GM21367 (cell line): ENCODE results near the gene ADAM11.
A peak's percentile ranks its signal among the peaks of the same experiment; 100 is the strongest.

ENCODE experiments used
- ATAC-seq: cut with Tn5 transposase; IDR thresholded peaks from one replicate; pipeline ENCODE4 v1.9.1; 2021; ENCODE audit not compliant: unreplicated experiment

The ADAM11 gene

DNA sequence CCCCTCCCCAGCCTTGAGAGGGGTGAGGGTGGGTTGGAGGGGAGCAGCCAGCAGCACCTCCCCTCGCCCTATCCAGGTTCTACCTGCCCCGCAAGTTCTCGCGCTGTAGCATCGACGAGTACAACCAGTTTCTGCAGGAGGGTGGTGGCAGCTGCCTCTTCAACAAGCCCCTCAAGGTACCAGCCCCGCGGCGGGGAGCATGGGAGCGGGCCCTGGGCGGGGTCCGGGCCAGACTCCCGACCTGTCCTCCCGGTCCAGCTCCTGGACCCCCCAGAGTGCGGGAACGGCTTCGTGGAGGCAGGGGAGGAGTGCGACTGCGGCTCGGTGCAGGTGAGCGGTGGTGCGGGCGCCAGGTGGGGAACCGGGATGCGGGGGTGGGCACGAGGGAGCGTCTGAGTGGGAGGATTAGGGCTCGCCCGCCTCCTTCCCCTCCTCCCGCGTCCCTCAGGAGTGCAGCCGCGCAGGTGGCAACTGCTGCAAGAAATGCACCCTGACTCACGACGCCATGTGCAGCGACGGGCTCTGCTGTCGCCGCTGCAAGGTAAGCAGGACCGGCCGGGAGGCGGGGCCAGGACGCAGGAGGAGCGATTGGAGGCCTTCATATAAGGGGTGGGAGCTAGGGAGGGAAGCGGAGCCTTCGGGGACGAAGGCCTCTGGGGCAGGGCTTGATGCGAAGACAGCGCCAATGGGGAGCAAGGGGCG lies 16.5 kb downstream of the ADAM11 start:
- peak; percentile 72 for ATAC-seq

DNA sequence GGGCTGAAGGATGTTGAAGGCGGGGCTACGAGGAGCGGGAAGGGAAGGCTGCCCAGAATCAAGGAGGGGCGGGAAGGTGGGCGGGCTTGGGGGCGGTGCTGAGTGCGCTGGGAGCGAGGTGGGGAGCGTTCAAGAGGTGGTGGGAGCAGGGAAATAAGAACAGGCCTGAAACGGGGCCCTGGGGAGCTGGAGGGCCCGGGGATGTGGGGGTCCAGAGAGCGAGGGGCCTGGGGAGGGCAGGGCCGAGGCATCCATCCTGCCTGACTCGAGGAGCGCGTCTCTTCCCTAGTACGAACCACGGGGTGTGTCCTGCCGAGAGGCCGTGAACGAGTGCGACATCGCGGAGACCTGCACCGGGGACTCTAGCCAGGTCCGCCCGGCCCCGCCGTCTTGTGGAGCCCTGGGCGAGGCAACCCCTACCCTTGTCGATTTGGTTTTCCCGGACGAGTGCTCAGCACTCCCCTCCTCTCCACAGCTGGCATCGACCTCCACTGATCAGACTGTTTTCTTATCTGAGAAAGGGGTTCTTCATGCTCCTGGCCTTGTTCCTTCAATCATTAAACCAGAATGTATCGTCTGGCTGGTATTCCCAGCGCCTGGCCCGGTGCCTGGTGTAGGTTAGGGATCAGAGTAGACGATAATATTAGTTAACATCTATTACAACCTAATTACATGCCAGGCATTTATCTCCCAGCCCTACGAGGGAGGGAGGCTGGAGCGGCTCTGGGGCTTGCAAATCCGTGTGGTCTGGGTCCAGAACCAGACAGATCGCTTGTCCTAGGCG lies 17.2 kb downstream of the ADAM11 start:
- ATAC-seq, result peak; percentile 4

DNA sequence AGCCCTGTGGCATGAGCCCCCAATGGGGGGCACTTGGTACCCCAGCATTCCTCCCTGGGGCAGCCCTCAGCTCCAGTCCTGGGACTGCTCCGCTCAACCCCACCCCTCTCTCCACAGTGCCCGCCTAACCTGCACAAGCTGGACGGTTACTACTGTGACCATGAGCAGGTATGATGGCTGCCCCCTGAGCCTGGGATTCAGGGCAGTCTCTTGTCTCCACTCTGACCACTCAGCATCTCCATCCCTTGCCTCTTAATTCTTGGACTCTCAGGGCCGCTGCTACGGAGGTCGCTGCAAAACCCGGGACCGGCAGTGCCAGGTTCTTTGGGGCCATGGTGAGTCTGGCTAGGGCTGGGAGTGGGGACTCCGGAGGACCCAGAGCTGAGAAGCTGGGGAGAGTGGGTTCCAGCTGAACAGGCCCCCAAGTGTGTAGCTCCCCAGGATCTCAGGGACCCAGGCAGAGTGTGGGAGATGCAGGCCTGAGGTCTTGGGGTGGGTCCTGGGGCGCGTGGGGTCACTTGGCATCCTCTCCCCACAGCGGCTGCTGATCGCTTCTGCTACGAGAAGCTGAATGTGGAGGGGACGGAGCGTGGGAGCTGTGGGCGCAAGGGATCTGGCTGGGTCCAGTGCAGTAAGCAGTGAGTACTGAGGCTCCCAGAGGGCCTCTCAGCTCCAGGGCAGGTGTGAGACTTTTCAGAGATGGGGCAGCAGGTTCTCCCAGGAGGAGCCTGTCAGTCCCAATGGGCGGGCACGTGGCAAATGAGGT lies 18.0 kb downstream of the ADAM11 start:
- ATAC-seq, result no peak

DNA sequence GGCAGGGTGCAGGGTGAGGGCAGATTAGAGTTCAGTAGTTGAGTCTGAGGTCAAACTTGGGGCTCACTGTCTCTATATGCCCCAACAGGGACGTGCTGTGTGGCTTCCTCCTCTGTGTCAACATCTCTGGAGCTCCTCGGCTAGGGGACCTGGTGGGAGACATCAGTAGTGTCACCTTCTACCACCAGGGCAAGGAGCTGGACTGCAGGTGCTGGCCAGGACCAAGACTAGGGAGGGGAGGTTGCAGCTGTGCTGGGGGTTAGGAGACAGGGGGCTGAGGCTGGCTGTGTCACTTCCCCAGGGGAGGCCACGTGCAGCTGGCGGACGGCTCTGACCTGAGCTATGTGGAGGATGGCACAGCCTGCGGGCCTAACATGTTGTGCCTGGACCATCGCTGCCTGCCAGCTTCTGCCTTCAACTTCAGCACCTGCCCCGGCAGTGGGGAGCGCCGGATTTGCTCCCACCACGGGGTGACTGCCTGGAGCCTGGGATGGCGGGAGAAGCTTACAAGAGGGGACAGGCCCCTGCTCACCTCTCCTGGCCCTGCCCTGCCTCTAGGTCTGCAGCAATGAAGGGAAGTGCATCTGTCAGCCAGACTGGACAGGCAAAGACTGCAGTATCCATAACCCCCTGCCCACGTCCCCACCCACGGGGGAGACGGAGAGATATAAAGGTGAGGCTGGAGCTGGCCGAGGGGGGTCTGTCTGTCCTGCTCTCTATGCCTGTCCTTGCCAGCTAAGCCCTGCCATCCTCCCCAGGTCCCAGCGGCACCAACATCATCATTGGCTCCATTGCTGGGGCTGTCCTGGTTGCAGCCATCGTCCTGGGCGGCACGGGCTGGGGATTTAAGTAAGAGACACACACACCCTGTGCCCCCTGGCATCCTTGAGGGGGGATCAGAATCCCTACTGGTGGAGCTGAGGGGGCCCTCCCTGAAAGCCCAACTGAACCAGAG lies 18.9 kb downstream of the ADAM11 start:
- no peak for ATAC-seq

DNA sequence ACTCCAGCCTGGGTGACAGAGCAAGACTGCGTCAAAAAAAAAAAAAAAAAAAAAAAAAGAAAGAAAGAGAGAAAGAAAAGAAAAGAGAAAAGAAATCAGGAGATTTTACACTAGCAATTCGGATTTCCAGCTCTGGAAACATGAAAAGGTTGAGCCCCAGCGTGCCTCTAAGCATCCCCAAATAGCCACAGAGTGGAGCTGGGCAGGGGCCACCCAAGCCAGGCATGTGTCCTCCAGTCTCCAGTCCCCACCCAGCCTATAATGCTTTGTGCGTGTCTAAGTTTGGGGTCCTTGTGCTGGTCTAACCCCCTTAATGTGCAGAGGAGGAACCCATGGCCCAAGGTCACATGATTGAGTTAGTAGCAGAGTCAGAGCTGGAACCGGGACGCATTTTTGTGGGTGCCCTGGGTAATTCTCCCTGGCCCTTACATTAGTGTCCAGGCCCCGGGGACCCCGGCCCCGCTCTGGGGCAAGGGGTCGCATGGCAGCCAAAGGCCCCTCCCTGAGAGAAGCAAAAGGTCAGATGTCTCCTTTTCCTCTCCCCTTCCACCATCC lies 19.9 kb downstream of the ADAM11 start:
- no peak for ATAC-seq

DNA sequence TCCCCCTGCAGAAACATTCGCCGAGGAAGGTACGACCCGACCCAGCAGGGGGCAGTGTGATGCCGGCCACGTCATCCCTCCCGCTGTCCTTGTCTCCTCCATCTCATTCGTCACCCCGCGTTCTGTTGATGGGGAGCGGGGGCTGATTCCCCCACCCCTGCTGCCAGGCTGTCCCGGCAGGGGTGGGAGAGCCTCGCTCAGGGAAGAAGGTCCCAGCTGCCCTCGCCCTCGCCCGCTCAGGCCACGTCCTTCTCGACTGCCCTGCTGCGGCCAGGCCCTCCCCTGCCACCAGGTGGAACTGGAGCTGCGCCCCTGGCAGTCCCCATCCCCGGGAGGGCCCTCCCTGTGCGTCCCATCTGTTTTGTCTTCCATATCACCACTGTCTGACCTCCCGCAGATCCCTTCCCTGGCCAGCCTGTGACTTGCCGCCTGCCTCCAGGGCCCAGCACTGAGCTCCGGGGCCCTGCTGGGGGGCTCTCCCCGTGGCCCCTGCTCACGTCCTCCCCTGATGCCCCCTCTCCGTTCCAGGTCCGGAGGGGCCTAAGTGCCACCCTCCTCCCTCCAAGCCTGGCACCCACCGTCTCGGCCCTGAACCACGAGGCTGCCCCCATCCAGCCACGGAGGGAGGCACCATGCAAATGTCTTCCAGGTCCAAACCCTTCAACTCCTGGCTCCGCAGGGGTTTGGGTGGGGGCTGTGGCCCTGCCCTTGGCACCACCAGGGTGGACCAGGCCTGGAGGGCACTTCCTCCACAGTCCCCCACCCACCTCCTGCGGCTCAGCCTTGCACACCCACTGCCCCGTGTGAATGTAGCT lies 20.6 kb downstream of the ADAM11 start:
- no peak for ATAC-seq

DNA sequence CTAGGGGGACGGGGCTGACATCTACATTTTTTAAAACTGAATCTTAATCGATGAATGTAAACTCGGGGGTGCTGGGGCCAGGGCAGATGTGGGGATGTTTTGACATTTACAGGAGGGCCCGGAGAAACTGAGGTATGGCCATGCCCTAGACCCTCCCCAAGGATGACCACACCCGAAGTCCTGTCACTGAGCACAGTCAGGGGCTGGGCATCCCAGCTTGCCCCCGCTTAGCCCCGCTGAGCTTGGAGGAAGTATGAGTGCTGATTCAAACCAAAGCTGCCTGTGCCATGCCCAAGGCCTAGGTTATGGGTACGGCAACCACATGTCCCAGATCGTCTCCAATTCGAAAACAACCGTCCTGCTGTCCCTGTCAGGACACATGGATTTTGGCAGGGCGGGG lies 21.4 kb downstream of the ADAM11 start:
- ATAC-seq, result no peak

DNA sequence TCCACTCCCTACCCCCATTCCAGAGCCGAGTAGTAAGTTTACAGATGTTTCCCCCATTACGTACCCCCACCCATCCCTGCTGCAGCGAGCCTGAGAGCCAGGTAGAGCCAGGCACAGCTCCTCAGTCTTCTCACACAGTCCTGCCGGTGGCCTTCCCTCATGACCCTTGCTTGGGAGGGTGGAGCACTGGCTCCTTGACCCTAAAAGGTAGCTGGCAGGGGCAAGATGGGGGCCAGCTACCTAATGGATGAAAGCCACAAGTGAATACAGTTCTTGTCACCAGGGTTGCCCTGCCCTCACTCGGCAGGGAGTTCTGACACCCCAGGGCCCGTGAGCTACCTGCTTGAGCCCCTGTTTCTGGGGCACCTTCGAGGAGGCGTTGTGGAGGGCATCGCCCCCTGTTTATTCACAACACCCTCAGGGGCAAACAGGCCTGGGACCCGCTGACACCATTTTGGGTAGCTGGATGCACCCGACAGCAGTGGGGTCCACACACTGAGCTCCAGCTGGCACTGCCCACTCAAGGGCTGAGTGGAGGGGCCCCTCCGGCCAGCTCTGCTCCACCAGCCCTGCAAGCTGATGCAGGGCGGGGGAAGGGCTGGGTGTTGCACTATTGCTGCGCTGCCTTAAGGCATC lies 22.2 kb downstream of the ADAM11 start:
- no peak for ATAC-seq

DNA sequence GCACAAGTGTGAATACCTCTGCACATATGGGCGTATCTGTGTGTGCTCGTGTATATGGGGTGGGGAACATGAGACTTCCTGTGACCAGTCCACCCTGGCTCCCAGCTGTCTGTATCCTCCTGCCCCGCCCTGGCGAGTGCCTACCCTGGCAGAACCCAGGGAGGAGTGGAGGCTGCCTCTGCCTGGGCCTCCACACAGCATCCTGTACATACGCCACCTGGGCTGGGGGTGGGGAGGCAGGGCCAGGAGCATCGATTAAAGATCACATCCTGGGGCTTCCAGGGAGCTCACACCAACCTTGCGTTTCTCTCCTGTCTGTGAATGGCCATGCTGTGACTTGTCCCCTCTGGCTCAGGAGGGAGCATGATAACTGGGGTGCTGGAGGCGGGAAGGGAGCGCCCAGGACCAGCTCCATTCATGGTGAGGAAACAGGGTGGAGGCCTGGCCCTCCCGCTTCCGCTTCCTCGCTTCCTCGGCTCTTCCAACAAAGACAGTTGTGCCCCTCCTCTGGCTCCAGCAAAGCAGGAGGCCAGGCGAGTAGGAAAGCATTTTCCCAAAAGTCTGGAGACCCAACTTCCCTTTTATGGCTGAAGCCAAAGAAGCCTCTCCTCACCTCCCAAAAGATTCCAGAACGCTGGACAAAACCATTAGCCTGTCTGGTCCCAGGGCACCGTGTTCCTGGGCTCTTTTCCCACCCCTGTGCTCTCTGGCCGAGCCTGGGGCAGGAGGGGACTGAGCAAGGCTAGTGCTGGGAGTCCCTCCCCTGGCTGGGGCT lies 22.9 kb downstream of the ADAM11 start:
- no peak for ATAC-seq

DNA sequence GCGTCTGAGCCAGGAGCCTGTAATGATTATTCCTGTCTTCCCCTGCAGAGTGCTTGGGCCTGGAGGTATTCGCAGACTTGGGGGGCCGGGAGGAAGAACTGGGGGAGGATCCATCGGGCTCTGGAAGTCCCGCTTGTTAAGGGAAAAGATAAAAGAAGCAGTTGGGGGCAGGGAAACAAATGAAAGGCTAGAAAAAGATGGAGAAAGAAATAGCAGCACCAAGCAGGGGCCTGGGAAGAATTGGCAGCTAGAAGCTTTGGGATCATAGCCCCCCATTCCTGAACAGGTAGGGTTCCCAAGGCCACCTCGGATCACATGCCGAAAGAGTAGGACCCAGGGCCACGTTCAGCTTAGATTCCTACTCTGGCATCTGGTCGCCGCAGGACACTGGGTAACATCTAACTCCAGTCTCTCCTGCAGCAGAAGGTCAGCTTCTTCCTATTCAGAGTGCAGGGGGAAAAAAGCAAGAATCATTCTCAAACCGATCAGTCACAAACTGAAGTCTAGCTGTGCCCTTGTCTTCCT lies 23.6 kb downstream of the ADAM11 start:
- no peak for ATAC-seq

DNA sequence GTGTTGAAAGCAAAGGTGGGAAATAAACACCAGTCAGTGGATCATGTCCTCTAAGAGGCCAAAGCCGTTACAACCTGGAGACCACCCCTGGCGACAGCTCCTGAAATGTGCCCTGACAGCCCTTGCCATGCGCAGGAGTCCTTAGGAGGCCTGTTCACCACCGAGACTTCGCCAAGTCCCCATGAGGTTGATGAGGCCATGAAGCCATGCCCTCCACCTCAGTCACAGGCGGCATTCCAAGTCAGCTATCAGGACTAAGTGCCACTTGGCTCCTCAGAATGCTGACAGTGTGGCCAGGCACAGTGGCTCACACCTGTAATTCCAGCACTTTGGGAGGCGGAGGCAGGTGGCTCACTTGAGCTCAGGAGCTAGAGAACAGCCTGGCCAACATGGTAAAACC lies 27.1 kb downstream of the ADAM11 start:
- ATAC-seq, result no peak

DNA sequence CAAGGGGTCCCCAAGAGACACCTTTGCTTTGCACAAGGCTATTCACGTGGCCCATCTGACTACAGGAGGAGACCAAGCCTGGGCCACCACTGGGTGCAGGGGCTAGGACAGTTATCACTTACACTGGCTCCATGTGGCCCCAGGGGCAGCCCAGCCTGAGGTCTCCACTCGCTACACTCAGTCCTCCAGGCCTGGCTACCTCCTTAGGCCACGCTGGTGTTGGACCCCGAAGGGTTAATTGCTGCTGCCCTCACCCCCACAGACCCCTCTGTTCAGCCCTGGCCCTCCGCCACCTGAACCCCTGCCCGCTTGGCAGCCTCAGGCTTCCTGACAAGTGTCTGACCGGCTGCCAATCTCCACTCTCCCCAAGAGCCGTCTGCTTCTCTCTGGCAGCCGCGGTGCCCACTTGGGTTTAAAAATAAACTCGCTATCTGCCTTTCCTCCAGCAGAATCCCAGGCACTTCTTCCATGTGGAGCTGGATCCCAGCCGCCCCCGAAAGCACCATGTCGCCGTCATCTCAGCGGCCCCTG lies 27.8 kb downstream of the ADAM11 start:
- ATAC-seq, result no peak

DNA sequence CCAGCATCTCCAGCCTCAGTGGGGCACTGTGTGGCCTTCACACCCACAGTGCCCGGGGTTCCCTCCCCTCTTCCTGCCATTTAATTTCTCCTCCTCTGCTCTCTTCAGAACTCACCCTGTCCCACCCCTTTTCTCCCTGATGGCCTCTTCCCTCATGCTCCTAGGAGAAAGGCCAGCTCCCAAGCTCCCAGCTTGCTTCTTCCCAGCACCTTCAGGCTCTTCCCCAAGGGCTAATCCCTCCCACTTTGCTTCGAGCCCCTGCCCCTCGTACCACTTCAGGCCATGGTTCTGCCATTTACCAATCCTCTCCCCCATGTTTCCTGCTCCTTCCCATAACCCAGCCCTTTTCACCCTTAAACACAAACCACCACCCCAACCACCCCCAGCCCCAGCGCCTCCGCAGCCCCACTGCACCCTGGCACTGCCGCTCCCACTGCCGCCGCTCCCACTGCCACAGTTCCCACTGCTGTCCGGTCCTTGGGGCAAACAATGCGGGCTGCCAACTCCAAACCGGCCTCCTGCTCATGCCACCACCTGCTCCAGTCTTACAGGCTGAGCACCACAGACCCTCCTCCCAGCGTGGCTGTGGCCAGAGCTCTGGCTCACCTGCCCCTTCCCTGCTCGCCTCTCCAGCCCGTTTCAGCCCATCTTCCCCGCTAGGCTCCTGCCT lies 28.6 kb downstream of the ADAM11 start:
- ATAC-seq, result no peak

DNA sequence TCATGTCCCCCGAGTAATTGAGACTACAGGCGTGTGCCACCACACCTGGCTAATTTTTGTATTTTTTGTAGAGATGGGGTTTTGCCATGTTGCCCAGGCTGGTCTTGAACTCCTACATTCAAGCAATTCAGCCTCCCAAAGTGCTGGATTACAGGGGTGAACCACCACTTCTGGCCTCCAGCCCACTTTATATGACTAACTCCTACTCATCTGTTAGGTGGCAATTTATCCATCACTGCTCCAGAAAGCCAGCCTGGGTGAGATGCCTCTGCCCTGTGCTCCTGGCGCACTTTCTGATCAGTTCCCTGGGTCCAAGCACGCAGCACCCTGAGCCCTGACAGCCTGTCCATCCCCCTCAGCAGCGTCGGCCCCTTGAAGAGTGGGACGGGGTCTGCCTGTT lies 29.4 kb downstream of the ADAM11 start:
- no peak for ATAC-seq

DNA sequence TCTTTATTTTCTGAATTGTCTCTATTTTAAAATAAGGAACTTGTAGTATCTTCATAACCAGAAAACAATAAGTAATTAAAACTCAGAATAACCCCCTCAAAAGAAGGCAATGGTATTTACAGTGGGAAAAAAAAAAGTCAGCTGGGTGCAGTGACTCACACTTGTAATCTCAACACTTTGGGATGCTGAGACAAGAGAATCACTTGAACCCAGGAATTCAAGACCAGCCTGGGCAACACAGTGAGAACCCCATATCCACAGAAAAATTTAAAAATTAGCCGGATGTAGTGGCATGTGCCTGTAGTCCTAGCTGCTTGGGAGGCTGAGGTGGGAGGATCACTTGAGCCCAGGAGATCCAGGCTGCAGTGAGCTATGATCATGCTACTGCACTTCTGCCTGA lies 33.5 kb downstream of the ADAM11 start:
- ATAC-seq, result no peak

DNA sequence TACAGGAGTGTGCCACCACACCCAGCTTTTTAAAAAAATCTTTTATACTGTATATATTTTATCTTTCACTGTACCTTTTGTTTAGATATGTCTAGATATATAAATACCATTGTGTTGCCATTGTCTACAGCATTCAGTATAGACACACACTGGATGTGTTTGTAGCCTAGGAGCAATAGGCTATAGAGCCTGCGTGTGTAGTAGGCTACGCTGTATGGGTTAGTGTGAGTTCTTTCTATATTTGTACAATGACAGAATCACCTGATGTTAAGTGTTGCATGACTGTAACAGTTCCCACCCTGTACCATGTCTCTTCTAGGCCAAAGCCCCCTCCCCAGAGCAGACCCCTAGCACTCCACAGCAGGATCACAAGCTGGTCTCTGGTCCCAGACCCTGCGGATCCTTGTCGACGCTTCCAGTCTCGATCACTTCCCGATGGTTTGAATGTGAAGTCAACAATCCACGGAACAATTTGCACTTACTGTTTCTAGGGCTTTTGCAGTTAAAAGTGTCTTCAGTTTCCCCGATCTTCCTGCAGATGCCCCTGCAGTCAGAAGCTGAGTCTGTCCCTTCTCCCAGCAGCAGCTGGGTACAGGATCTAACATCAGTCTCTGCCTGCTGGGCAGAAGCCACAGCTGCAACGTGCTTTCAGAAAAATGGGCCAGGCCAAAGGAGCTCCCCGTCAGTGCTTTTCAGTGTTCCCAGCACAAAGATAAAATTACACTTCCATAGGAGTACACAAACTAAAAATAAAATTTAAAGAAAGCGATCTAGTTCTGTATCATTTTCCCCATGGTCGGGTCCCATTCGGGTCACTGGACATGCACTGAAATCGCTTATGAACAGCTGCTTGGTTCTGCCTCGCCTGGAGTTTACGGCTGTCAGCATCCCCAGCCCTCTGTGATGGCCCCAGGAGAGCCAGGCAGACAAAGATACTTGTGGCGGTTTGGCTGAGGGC lies 35.4 kb downstream of the ADAM11 start:
- no peak for ATAC-seq
